ENCODE results near the gene TGFBR2. TPM values are rescaled to one million over a fixed set of nuclear protein-coding genes. Genes with fewer than 3 reads are reported as not detected.

TGFBR2 gene
- total RNA-seq, 1 donor from 2014 or later, result 26.1 TPM

GRCh38 chr3:30696403-30696819, 90.0 kb downstream of the TGFBR2 start:
- Mint-ChIP-seq H3K27ac (no peak overlapping the region), H3K4me1 (ENCODE audit: unreplicated experiment) (peaks cover 10% of the 10 kb centered on the region), H3K27me3 (no peaks in the 10 kb centered on the region), H3K9me3 (no peaks in the 10 kb centered on the region), H3K36me3 (peaks cover 22% of the 10 kb centered on the region), H3K4me3 (no peak overlapping the region)
- TF ChIP-seq CTCF (conservative IDR thresholded peaks at IDR 0.05), result no peak
- no peak for DNase-seq (ENCODE audit: extremely low spot score, unreplicated experiment)

GRCh38 chr3:30696896-30697295, 90.5 kb downstream of the TGFBR2 start:
- Mint-ChIP-seq H3K9me3 (peaks cover under 1% of the 10 kb centered on the region), H3K36me3 (peaks cover 22% of the 10 kb centered on the region), H3K4me1 (ENCODE audit: unreplicated experiment) (peaks cover 10% of the 10 kb centered on the region), H3K27ac (no peak overlapping the region), H3K27me3 (no peaks in the 10 kb centered on the region), H3K4me3 (no peak overlapping the region)
- no peak for TF ChIP-seq CTCF (conservative IDR thresholded peaks at IDR 0.05)
- no peak for DNase-seq (ENCODE audit: extremely low spot score, unreplicated experiment)

- Mint-ChIP-seq H3K4me1 (ENCODE audit: unreplicated experiment) (no peaks in the 10 kb centered on the region), H3K27me3 (no peaks in the 10 kb centered on the region), H3K9me3 (peaks cover 14% of the 10 kb centered on the region), H3K27ac (no peak overlapping the region), H3K36me3 (peaks cover 16% of the 10 kb centered on the region), H3K4me3 (no peak overlapping the region)
- no peak for TF ChIP-seq CTCF (conservative IDR thresholded peaks at IDR 0.05)
- no peak for DNase-seq (ENCODE audit: extremely low spot score, unreplicated experiment)
These were observed 92.1 kb downstream of the TGFBR2 start for GRCh38 chr3:30698549-30698948.

GRCh38 chr3:30699927-30700326, 93.5 kb downstream of the TGFBR2 start:
- Mint-ChIP-seq H3K4me1 (ENCODE audit: unreplicated experiment) (no peaks in the 10 kb centered on the region), H3K27ac (no peak overlapping the region), H3K27me3 (no peaks in the 10 kb centered on the region), H3K4me3 (no peak overlapping the region), H3K36me3 (peaks cover 16% of the 10 kb centered on the region), H3K9me3 (peaks cover 15% of the 10 kb centered on the region)
- no peak for DNase-seq (ENCODE audit: extremely low spot score, unreplicated experiment)
- TF ChIP-seq CTCF (conservative IDR thresholded peaks at IDR 0.05), result no peak

- Mint-ChIP-seq H3K4me3 (no peak overlapping the region), H3K36me3 (peaks cover 10% of the 10 kb centered on the region), H3K9me3 (peaks cover 17% of the 10 kb centered on the region), H3K27me3 (no peaks in the 10 kb centered on the region), H3K27ac (no peak overlapping the region), H3K4me1 (ENCODE audit: unreplicated experiment) (no peaks in the 10 kb centered on the region)
- TF ChIP-seq CTCF (conservative IDR thresholded peaks at IDR 0.05), result no peak
- DNase-seq (ENCODE audit: extremely low spot score, unreplicated experiment), result no peak
These were observed 94.4 kb downstream of the TGFBR2 start for GRCh38 chr3:30700702-30701321.
